ENCODE results near the gene GANC.

DNA sequence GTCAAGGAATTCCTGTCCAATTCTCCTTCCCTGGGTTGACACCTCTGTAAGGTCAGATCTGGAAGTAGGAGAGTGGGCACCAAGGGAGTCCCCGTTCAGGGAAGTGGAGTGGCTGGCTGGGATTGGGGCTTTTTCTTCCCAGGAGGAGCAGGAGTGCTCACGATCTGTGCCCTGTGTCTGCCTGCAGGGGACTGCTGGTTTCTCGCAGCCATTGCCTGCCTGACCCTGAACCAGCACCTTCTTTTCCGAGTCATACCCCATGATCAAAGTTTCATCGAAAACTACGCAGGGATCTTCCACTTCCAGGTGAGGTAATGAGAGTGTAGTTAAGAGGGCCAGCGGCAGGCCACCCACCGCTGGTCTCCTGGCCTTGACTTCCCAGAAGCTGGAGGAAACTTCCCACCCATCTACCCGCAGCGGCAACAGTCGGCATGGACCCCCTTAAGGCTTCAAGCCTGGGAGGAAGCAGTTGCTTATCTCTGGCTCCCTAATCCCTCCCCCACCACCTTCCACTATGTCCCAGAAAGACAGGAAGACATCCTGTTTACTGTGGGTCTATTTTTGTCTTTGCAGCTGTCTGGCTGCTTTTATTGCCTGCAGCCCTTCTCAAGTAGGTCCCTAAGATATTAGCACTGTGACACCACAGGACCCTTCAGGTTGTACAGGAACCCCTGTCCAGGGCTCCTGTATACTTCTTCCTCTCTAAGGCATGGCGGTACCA lies 113.1 kb downstream of the GANC start:
- TF ChIP-seq, protein P1, sequence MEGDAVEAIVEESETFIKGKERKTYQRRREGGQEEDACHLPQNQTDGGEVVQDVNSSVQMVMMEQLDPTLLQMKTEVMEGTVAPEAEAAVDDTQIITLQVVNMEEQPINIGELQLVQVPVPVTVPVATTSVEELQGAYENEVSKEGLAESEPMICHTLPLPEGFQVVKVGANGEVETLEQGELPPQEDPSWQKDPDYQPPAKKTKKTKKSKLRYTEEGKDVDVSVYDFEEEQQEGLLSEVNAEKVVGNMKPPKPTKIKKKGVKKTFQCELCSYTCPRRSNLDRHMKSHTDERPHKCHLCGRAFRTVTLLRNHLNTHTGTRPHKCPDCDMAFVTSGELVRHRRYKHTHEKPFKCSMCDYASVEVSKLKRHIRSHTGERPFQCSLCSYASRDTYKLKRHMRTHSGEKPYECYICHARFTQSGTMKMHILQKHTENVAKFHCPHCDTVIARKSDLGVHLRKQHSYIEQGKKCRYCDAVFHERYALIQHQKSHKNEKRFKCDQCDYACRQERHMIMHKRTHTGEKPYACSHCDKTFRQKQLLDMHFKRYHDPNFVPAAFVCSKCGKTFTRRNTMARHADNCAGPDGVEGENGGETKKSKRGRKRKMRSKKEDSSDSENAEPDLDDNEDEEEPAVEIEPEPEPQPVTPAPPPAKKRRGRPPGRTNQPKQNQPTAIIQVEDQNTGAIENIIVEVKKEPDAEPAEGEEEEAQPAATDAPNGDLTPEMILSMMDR (conservative IDR thresholded peaks at IDR 0.05; ENCODE audit: low read depth in 2 of 2) = no peak
- no peak for TF ChIP-seq POLR2AphosphoS5 (IDR thresholded peaks at IDR 0.05; ENCODE audit: low read depth)

Measured in GM23338 (cell line).